Measurements from ENCODE around the gene LMAN2L.
"Not testable (repeated sequence)": the region's sequence is repeated elsewhere in the genome, so short reads cannot be mapped to it uniquely, and the experiment has no call there.

Gene LMAN2L

DNA sequence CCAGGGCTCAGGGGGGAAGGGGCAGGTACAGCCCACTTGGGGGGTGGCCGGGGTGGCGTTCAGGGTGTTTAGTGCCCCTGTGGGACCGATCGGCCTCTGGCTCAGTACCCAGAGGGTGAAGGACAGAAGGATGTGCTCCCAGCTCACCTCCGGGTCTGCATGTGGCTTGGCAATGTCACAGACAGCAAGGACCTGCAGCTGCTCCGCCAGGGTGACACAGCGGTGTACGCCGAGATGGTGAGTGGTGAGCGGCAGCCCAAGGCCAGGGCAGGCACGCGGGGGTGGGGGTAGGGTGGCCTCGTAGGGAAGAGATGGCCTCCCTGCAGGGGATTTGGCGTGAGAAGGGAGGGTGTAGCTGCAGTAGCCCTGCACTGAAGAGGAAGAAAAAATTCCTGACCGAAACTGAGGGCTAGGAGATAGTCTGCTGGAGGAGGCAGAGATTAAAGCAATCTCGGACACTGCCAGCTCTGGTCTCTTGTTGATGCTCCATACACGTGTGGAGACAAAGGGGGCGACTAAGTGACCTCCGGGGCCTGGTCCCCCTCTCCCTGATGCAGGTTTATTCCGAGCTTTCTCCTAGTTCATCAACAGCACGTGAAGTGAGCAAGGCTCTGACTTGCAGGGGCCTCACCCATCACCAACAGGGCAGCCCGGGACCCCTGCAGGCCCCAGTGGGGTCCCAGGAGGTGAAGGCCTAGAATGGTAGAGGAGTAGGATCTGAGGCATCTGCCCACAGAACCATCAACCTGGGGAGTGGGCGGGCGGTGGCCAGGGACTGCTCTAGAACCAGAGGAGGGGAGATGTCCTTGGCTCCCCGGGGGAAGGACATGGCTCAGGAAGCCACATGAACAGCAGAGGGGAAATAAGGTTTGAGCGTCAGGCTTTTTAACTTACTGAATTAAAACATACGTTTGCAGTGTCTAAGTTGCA is 51.9 kb downstream of the LMAN2L start:
- no peak for DNase-seq (ENCODE audit: low read depth)

DNA sequence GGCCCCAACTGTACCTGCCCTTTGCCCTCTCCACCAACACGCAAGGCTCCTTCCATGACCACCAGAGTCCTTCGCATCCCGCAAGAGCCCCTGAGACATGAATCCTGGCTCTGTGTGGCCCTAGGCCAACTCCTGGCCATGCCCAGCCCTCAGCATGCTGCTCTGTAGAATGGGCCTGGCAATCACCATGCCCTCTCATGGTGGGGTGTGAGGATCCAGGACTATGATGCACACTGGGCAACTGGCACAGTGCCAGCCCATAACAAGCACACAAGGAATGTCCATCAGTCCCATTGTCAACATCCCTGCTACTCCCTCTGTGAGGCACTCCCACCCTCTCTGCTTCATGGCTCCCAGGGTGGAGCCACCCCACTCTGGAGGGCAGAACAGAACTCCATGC is 52.6 kb downstream of the LMAN2L start:
- no peak for DNase-seq (ENCODE audit: low read depth)

DNA sequence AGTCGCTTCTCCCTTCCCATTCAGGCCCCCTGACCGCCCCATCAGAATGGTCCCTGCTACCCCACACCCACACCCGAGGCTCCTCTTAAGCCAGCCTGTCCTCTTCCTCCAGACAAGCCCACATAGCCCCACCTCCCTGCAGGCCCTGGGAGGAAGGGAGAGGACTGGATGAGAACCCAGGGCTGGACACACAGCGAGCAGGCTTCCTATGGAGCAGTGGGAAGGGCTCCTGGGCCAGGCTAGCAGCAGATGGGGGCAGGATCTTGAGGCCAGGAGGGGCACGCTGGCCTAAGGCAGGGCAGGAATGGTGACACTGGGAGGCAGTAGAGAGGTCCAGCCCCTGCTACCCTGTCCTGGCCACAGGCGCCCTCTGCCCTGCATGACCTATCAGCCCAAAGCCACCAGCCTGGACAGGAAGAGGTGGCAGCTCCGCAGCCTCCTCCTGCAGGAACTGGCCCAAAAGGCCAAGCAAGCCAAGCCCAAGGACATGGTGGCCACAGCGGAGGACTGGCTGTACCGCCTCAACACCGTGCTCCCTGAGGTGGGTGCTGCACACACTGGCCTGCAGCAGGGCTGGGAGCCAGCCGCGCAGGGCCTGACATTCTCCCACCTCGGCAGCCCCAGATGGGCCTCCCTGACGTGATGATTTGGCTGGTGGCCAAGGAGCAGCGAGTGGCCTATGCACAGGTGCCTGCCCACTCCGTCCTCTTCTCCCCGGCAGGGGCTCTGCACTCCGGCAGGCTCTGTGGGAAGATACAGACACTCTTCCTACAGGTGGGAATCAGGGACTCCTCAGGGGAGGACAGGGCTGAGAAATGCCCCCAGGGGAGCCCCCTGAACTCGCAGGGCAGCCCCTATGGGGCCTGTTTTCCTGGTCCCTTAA is 54.0 kb downstream of the LMAN2L start:
- no peak for DNase-seq (ENCODE audit: low read depth)

DNA sequence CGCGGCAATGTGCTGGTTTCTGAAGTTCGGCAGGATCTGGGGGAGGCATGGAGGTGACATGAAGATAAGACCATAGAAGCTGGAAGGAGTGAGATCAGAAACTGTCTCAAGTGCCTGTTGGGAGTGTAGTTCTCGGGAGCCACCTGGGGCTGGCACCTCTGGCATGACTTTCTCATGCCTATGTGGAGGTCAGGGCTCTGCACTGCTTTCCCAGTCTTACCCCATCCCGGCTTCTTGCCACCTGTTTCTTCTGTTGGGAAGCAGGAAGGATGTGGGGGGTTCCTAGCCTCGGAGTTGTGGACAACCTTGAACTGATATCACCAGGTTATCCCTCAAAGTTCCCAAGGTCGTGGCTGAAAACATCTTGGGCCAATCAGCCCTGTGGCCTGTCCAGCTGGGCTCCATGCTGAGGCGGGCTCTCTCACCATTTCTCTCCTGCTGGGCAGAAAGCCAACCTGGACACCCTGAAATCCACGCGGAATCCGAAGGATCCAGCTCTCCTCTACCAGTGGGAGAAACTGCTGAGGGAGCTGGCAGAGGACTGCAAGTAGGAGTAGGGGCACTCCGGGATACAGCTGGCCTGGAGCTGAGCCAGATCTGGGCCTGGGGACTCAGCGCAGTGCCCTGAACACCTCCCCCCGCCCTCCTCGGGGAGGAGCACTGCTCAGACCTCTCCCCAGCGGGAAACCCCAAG is 54.8 kb downstream of the LMAN2L start:
- DNase-seq (ENCODE audit: low read depth) = no peak

DNA sequence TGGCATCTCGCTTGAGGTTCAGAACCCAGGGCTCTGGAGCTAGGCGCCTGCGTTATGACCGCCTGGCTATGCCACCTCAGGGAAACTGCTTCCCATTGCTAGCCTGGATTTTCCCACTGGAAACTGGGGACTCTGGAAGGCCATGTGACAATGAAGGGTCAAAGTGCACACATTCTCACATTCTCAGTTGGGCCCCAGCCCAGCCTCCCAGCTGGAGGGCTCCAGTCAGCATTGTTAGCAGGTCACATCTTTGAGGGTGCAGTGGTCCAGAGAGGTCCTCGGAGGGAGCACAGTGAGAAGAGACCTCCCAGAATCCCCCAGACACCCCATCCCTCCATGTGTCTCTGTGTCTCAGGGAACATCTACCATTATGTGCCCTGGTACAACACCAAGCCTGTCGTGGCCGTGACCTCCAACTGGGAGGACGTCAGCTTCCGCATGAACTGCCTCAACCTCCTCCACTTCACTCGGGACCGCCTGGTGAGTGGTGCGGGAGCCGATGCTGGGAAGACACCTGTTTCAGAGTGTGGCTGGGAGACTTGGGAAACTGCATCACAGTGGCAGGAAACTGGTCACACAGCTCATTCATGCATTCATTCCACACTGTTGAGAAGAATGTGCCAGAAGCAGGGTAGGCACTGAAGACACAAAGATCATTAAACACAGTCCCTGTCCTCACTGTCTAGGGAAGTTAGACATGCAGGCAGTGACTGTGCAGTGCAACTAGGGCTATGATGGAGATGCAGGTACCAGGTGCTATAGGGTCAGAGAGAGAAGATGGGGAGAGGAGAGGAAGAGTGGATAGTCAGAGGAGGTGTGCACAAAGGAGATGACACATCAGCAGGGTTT is 55.7 kb downstream of the LMAN2L start:
- no peak for DNase-seq (ENCODE audit: low read depth)

DNA sequence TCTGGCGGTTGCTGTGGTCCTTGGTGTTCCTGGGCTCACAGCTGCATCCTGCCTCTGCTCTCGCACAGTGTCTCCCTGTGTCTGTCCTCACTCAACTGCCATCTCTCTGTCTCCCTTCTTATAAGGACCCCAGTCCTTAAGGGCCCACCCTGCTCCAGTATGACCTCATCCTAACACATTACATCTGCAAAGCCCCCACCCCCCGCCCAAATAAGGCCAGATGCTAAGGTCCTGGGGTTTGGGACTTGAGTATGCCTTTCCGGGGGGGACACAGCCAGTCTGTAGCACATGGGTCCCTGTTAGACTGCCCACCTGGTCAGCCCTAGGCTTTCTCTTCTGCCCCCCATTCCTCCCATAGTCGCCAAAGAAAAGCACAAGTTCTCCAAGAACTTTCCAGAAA is 56.6 kb downstream of the LMAN2L start:
- DNase-seq (ENCODE audit: low read depth) = no peak

DNA sequence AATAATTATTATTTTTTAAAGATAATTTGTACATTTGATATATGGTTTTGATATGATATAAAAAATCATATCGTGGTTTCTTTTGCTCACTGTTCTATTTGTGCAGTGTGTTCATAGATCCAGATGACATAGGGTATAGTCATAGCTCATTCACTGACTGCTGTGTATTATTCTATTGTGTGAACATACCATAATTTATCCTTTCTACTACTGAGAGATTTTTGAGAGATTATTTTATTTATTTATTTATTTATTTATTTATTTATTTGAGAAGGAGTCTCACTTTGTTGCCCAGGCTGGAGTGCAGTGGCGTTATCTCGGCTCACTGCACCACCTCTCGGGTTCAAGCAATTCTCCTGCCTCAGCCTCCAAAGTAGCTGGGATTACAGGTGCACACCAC is 58.3 kb downstream of the LMAN2L start:
- DNase-seq (ENCODE audit: low read depth) = no peak

DNA sequence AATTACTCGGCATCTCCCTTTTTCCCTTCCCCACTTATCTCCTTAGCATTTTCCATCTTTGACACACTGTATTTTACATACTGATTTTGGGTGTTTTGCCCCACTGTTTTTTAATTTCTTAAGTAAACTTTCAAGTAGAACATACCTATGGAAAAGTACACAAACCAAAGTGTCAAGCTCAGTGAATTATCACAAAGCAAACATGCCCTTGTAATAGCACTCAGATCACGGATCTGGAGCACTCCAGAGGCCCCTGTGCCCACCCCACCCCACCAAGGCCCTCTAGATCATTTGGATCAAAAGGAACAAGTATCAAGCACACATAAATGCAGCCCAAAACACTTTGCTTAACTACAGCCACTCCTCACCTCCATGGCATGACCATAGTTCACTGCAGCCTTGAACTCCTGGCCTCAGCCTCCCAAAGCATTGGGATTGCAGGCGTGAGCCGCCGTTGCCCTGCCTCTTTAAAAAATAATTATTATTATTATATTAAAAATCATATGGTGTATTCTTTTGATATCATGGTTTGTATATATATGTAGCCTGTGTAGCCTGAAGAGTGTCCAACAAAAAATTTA is 59.2 kb downstream of the LMAN2L start:
- DNase-seq (ENCODE audit: low read depth) = no peak

DNA sequence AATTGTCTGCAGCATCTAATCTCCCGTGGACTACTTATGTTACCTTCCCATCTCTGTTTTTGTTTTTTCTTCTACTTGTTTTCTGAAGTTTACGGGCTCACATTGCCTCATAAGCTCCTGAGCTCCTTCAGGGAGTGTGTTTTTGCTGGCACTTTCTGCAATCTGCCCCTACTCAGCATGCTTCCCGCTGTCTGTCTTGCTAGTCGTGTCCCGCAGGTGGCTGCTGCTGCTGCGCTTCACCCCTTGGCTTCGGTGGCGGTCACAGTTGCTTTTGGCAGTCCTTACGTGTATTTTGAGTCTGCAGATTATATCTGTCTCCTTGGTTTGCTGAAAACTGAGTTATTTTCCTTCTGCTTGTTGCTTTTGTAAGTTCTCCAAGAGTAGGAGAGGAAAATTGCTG is 60.0 kb downstream of the LMAN2L start:
- DNase-seq (ENCODE audit: low read depth) = no peak

DNA sequence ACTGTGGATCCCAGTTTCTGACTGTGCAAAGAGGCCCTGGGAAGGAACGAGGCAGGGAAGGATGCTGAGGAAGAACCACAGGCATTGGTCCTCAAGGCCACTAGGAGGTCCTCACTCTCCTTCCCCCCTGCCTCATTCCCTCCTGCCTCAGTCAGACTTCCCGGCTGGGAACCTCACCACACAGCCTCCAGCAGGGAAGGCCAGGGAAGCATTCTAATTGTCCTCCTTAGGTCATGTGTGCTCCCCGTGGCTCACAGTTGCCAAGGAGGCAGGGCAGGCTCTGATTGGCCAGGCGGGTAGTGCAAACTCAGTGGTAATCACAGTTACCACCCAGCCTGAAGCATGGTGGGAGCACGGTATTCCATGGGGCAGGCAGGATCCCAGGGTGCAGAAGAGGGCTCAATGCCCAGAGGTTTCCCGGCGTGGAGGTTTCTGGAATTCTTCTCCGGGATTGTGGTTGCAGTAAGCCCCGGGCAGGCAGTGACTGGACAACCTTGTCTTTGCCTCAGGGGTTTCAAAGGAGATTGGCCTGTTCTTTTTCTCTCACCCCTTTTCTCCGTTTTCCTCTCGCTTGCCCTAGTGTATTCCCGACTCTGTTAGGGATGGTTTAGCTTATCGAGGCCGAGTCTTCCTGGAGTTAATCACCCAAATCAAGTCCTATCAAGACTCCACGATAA is 70.2 kb downstream of the LMAN2L start:
- DNase-seq (ENCODE audit: low read depth) = no peak

DNA sequence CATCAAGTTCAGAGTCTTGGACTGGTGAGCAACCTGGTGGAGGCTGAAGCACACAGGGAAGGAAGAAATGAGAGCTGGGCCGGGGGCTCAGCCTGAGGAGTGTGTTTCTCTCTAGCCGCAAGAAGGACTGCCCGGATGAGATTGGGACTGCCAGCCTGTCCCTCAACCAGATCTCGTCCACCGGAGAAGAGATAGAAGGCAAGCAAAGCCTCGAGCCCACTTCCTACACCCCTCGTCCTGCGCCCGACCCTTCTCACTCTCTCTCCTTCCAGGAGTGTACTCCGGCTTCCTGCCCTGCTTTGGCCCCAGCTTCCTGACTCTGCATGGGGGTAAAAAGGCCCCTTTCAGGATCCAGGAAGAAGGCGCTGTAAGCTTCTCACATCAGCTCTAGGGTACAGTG is 71.1 kb downstream of the LMAN2L start:
- DNase-seq (ENCODE audit: low read depth) = no peak

DNA sequence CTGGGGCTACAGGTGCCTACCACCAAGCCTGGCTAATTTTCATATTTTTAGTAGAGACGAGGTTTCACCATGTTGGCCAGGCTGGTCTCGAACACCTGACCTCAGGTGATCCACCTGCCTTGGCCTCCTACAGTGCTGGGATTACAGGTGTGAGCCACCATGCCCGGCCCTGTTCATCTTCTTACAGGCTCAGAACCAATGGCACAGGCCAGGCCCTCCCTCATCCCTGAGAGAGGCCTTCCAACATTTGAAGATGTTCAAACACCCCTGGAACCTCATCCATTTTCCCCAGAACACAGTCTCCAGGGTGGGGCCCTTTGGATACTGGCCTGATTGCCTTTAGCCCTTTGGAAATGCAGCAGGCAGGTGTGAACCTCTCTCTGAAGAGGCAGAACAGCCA is 74.1 kb downstream of the LMAN2L start:
- DNase-seq (ENCODE audit: low read depth) = not testable (repeated sequence)

DNA sequence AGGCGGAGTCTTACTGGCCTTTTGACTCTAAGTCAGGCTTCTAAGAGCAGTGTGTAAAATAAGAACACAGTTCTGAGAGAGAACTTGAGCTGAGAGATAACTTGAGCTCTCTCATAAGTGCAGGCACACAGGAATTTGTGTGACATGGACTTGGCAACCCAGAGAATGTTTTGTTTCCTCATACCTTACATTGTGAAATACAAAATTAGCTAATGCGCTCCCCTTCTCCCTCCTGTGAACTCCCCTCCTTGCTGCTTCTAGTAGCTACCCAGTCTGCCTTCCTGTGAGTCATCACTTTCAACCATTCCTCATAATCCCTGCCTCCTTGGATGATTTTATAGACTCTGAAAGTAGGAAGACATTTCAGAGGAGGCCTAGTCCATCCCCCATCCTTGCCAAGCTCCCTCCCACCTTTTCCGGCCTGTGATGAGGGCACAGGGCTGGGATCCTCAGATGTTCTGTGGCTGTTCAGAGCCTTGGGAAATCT is 74.7 kb downstream of the LMAN2L start:
- DNase-seq (ENCODE audit: low read depth) = no peak

DNA sequence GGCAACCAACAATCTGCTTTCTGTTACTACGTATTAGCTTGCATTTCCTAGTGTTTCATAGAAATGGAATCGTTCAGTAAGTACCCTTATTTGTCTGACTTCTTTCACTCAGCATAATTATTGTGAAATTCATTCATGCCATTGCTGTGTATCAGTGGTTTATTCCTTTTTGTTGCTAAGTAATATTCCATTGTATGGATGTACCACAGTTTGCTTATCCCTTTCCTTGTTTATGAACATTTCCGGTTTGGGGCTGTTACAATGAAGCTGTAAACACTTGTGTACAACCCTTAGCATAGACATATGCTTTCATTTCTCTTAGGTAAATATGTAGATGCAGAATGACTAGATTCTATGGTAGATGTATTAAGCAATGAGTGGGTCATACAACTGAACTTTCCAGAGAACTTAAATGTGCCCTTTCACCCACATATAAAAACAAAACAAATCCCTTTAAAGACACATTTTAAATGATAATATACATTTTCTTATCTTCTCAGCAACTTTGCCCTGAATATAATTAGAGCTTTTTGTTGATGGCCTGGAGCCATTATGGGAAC is 75.4 kb downstream of the LMAN2L start:
- DNase-seq (ENCODE audit: low read depth) = no peak

DNA sequence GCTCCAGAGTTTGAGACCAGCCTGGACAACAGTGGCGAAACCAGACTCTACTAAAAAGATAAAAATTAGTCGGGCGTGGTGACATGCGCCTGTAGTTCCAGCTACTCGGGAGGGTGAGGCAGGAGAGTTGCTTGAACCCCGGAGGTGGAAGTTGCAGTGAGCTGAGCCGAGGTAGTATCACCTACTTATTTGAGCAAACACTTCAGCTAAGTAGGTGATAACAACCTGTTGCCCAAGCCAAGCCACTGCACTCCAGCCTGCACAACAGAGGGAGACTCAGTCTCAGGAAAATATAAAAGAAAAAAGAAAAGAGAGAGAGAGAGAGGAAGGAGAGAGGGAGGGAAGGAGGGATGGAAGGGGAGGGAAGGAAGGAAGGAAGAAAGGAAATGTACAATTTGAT is 76.0 kb downstream of the LMAN2L start:
- no peak for DNase-seq (ENCODE audit: low read depth)

DNA sequence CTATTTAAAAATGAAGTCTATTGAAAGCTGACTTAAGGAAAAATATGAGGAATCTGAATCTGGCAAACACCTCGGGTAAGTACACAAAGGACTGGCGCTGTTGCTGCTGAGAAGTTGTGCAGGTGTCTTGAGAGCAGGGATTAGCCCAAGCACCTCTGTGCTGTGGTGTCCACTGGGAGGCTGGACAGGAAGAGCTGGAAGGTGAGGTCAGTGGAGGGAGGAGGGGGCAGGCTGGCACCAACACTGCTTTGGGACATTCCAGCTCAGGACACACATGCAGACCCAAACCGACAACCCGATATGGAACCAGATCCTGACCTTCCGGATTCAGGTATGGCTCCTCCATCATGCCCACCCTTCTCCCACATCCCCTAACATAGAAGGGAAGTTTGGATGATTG is 76.7 kb downstream of the LMAN2L start:
- no peak for DNase-seq (ENCODE audit: low read depth)

DNA sequence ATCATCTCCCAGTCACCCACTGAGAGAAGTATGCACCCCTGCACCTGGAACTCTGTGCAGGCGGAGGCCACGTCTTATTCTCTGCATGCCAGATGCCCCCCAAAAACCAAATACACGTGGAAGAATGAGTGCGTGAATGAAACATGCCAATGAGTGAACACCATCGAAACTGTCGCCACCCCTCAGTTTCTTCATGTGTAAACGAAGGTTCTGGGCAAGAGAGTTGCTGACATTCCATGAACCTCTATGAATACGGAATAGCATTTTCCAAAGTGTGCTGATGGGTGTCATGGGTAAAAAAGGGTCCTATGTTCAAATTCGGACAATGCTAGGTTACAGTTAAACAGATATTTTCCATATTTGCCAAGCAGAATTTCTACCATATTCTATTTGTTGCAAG is 77.5 kb downstream of the LMAN2L start:
- no peak for DNase-seq (ENCODE audit: low read depth)

DNA sequence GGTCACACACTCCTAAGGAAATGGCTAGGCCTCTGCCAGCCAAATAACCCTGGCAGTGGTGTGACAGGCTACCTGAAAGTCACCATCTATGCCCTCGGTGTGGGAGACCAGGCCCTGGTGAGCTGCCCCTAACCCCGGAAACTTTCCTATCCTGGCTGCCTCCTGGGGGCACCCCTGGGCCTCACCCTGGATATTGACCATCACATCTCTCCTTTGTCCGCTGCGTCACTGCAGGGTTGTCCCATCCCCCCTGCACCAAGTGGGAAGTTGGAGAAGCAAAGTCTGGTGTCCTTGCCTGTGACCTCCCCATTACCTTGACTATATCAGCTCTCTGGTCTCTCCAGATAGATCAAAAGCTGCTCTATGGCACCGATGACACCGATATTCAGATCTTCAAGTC is 78.5 kb downstream of the LMAN2L start:
- DNase-seq (ENCODE audit: low read depth) = no peak

DNA sequence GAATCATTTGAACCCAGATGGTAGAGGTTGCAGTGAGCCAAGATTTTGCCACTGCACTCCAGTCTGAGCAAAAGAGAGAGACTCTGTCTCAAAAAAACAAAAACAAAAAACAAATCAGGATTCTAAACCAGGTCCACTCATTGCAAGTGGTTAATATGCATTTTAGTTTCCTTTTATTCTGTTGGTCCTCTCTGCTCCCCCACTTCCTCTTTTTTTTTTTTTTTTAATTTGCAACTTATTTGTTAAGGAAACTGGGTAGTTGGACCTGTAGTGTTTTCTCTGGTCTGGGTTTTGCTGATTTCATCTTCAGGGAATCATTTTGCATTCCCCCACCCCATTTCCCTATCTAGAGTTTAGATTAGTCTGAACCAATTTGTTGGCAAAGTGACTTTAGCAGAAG is 83.3 kb downstream of the LMAN2L start:
- no peak for DNase-seq (ENCODE audit: low read depth)

Measured in stimulated activated CD8-positive, alpha-beta memory T cell treated with anti-CD3 and anti-CD28 coated beads, Interleukin-12 subunit alpha, Interleukin-12 subunit beta, amount 100 ng/mL, for 1 hour (primary cell).